Glutamatergic neuron (in vitro differentiated cells): Measurements from ENCODE around the gene DICER1. TPM values are rescaled to one million over a fixed set of nuclear protein-coding genes. Genes with fewer than 3 reads are reported as not detected.

Experiments
- DNase-seq: peaks from one replicate; pipeline ENCODE4 v3.0.0; 2022
- H3K27ac Mint-ChIP-seq: one replicate; pipeline ENCODE4 v1.8.0; 2020; ENCODE audit warnings: mild to moderate bottlenecking, mixed read lengths, inconsistent platforms; ENCODE audit not compliant: unreplicated experiment
- H3K27me3 Mint-ChIP-seq: one replicate; pipeline ENCODE4 v1.8.0; 2020; ENCODE audit warnings: mild to moderate bottlenecking, moderate library complexity, mixed read lengths, inconsistent platforms; ENCODE audit not compliant: unreplicated experiment
- H3K36me3 Mint-ChIP-seq: one replicate; pipeline ENCODE4 v1.8.0; 2020; ENCODE audit warnings: mild to moderate bottlenecking, mixed read lengths, inconsistent platforms; ENCODE audit not compliant: unreplicated experiment
- H3K4me1 Mint-ChIP-seq: one replicate; pipeline ENCODE4 v1.8.0; 2020; ENCODE audit warnings: mild to moderate bottlenecking, low read depth, mixed read lengths, inconsistent platforms; ENCODE audit not compliant: unreplicated experiment
- H3K4me3 Mint-ChIP-seq: one replicate; pipeline ENCODE4 v1.8.0; 2020; ENCODE audit warnings: mild to moderate bottlenecking, mixed read lengths, inconsistent platforms; ENCODE audit not compliant: unreplicated experiment
- H3K9me3 Mint-ChIP-seq: one replicate; pipeline ENCODE4 v1.8.0; 2020; ENCODE audit warnings: mild to moderate bottlenecking, moderate library complexity, mixed read lengths, inconsistent platforms; ENCODE audit not compliant: unreplicated experiment
- CTCF ChIP-seq: fragments of 200-600 bp; sonication (generic); IDR thresholded peaks from one replicate; pipeline ENCODE4 v1.5.0; 2021; ENCODE audit not compliant: partially characterized antibody, unreplicated experiment
- total RNA-seq: library from RNA; stranded (reverse); fragmentation: NEBNext Ultra II Directional; extraction: Animal tissue kit (Norgen Biotek cat#: 25700); gene quantifications from one replicate; pipeline ENCODE4 v1.2.1, GENCODE V29; 2021; ENCODE audit not compliant: unreplicated experiment

Gene DICER1
- total RNA-seq, 1 donor from 2014 or later: 113 TPM

DNA sequence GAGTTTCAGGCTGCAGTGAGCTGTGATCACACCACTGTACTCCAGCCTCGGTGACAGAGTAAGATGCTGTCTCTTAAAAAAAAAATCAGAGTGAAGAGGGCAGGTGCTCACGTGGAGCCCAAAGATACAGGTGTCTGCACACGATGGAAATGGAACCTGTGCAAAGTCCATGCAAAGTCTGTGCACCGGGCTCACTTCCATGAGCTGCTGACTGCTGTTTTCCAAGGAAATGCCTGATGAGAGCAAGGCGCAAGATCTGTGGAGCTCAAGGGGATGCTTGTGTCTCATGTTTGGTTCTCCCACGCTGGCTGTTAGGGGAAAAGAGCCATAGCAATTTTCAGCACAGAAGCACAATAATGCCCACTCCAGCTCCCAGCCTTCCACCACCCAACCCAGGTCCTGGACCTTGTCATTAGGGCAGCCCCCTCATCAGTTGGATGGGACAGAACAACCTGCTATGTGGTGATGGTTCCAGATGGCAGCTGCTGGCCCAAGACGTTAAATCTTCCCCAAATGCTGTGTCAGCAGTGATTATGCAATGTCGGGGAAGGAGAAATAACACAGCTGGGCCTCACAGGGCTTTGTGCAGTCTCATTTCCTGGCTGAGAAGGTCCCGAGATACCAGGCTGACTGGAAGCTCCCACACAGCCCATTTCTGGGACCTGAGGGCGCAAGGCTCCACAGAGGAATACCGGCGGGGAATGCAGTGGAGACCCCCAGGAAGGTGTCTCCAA is 27.9 kb upstream of the DICER1 start:
- H3K27me3 Mint-ChIP-seq: no peaks in the 10 kb centered on the region
- no peak overlapping the region for H3K27ac Mint-ChIP-seq
- no peak overlapping the region for H3K4me3 Mint-ChIP-seq
- peaks cover 14% of the 10 kb centered on the region for H3K4me1 Mint-ChIP-seq
- DNase-seq: no peak
- H3K9me3 Mint-ChIP-seq: peaks cover 2% of the 10 kb centered on the region
- no peak for TF ChIP-seq CTCF
- H3K36me3 Mint-ChIP-seq: peaks cover 7% of the 10 kb centered on the region

GRCh38 chr14:95184413-95184790 is 27.1 kb upstream of the DICER1 start:
- no peak overlapping the region for H3K27ac Mint-ChIP-seq
- peaks cover 14% of the 10 kb centered on the region for H3K4me1 Mint-ChIP-seq
- H3K36me3 Mint-ChIP-seq: peaks cover 7% of the 10 kb centered on the region
- H3K4me3 Mint-ChIP-seq: no peak overlapping the region
- no peak for DNase-seq
- H3K27me3 Mint-ChIP-seq: no peaks in the 10 kb centered on the region
- no peak for TF ChIP-seq CTCF
- H3K9me3 Mint-ChIP-seq: peaks cover 2% of the 10 kb centered on the region

- no peak for DNase-seq
- H3K4me1 Mint-ChIP-seq: peaks cover 14% of the 10 kb centered on the region
- no peak overlapping the region for H3K27ac Mint-ChIP-seq
- H3K36me3 Mint-ChIP-seq: peaks cover 7% of the 10 kb centered on the region
- H3K4me3 Mint-ChIP-seq: no peak overlapping the region
- H3K27me3 Mint-ChIP-seq: no peaks in the 10 kb centered on the region
- peaks cover 2% of the 10 kb centered on the region for H3K9me3 Mint-ChIP-seq
- TF ChIP-seq CTCF: no peak
Observed at GRCh38 chr14:95183532-95184412, 26.4 kb upstream of the DICER1 start.

DNA sequence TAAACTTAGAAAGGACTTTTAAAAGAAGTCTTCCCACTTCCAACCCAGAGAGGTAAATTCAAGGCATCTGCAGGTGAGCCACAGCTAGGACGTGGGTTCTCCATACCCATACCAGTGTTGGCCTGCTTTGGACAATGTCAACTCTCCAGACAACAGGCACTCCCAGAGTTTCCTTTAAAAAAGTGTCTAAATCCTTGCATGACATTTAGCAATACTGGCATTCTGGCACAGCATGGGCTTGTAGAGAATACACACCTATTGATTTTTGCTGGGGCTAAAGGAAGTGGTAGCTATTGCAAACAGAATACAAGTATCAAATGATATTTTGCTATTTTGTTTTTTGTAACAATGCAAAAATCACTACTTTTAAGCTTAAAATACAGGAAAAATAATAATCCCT is 25.8 kb upstream of the DICER1 start:
- H3K4me3 Mint-ChIP-seq: no peak overlapping the region
- no peaks in the 10 kb centered on the region for H3K27me3 Mint-ChIP-seq
- no peak overlapping the region for H3K27ac Mint-ChIP-seq
- H3K9me3 Mint-ChIP-seq: no peaks in the 10 kb centered on the region
- no peak for DNase-seq
- TF ChIP-seq CTCF: no peak
- peaks cover 4% of the 10 kb centered on the region for H3K36me3 Mint-ChIP-seq
- peaks cover 14% of the 10 kb centered on the region for H3K4me1 Mint-ChIP-seq

DNA sequence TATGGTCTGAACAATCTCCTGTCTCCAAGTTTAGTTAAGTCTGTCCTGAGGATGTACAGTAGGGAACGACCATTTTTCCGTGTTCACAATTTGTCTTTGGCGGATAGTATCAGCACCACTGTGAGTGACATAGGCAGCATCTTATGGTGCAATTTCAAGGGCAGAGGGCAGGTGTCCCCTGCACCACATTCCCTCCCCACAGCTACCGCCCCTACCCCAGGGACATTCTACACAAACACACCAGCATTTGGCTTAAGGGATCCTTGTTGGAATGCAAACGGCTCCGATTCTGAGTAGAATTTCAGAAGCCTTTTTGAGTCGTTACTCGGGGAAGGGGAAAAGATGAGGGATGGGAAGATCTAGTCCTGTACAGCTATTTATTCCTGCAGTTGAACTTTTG is 25.1 kb upstream of the DICER1 start:
- no peaks in the 10 kb centered on the region for H3K9me3 Mint-ChIP-seq
- TF ChIP-seq CTCF: no peak

More for the DNA sequence above, 25.1 kb upstream of the DICER1 start:
- no peak for DNase-seq
- Mint-ChIP-seq H3K27me3 (no peaks in the 10 kb centered on the region), H3K4me1 (peaks cover 14% of the 10 kb centered on the region), H3K4me3 (no peak overlapping the region), H3K36me3 (no peaks in the 10 kb centered on the region), H3K27ac (no peak overlapping the region)
